SK-N-SH (cell line): Measurements from ENCODE around the gene DMAP1.

Experiments
- CHD2 ChIP-seq: fragments of 150-350 bp; IDR thresholded peaks from 2 replicates; pipeline ENCODE4 v1.6.1; 2018; ENCODE audit warnings: low read length; ENCODE audit not compliant: partially characterized antibody
- GATA2 ChIP-seq: sonication (generic); formaldehyde crosslinking; IDR thresholded peaks from 2 replicates; pipeline ENCODE4 v1.5.0; 2020; ENCODE audit warnings: mild to moderate bottlenecking, missing genetic modification reagents
- NFIC ChIP-seq: IDR thresholded peaks from 2 replicates; pipeline ENCODE4 v1.4.0; 2012; ENCODE audit warnings: borderline replicate concordance
- NRF1 ChIP-seq: IDR thresholded peaks from 2 replicates; pipeline ENCODE4 v1.6.1; 2012; ENCODE audit warnings: low read depth, mild to moderate bottlenecking, low read length
- POLR2AphosphoS5 ChIP-seq: IDR thresholded peaks from 2 replicates; pipeline ENCODE4 v1.6.1; 2012; ENCODE audit warnings: low read depth, low read length
- RCOR1 ChIP-seq: fragments of 150-350 bp; IDR thresholded peaks from 2 replicates; pipeline ENCODE4 v1.6.1; 2017; ENCODE audit warnings: antibody characterized with exemption, low read length
- RFX5 ChIP-seq: IDR thresholded peaks from 2 replicates; pipeline ENCODE4 v1.6.1; 2012; ENCODE audit warnings: mild to moderate bottlenecking, improper control_type of control experiment, low read length
- SMC3 ChIP-seq: IDR thresholded peaks from 2 replicates; pipeline ENCODE4 v1.6.1; 2012; ENCODE audit warnings: low read depth, low read length, improper control_type of control experiment
- TAF1 ChIP-seq: IDR thresholded peaks from 2 replicates; pipeline ENCODE4 v1.6.1; 2012; ENCODE audit warnings: low read depth, mild to moderate bottlenecking, low read length, moderate library complexity, borderline replicate concordance
- TCF12 ChIP-seq: IDR thresholded peaks from 2 replicates; pipeline ENCODE4 v1.4.0; 2012
- TEAD4 ChIP-seq: IDR thresholded peaks from 2 replicates; pipeline ENCODE4 v1.4.0; 2012; ENCODE audit warnings: mild to moderate bottlenecking, borderline replicate concordance; ENCODE audit not compliant: insufficient read depth
- TF ChIP-seq, protein P1 (sequence below): IDR thresholded peaks from 2 replicates; pipeline ENCODE4 v1.4.0; 2012; ENCODE audit warnings: low read depth
- TF ChIP-seq, protein P2 (sequence below): fragments of 200-600 bp; sonication (generic); IDR thresholded peaks from 2 replicates; pipeline ENCODE4 v1.6.1; 2017; ENCODE audit warnings: antibody characterized with exemption, mild to moderate bottlenecking, moderate library complexity

DNA sequence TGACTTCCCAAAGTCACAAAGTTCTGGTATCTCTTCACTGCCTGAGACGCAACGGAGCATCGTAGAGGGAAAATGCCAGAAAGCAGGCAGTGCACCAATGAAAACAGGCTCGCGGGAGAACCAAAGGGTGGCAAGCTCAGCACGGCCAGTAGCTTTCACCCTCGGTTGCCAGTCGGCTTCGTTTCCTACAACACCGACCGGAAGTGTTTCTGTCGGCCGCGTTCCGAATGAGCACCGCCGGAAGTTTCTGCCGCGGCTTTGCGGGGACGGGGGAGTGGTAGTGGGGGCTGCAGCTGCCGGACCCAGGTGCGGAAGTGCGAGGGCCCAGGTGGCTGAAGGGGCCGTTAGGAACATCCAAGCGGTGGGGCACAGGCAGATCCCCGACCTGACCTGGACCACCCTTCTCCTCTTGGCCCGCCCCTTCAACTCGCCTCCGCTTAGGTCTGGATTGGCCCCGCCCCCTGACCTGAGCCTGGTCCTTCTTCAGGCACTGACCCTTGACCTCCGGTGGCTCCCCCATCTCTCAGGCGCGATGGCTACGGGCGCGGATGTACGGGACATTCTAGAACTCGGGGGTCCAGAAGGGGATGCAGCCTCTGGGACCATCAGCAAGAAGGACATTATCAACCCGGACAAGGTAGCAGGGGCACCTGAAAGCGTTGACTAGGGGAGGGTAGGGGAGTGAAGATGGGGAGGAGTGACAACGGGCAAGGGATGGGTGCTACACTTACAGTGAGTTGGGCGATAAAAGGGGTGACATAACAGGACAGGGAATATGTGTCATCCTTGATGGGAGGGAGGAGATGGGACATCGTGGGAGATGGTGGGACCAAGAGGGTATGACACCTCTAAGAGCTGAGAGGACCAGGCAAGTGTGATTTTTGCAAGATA, at the start of gene DMAP1:
- TF ChIP-seq, protein P1, sequence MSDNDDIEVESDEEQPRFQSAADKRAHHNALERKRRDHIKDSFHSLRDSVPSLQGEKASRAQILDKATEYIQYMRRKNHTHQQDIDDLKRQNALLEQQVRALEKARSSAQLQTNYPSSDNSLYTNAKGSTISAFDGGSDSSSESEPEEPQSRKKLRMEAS, result peak; percentile 95
- peak; percentile 92 for TF ChIP-seq CHD2
- TF ChIP-seq, protein P2, sequence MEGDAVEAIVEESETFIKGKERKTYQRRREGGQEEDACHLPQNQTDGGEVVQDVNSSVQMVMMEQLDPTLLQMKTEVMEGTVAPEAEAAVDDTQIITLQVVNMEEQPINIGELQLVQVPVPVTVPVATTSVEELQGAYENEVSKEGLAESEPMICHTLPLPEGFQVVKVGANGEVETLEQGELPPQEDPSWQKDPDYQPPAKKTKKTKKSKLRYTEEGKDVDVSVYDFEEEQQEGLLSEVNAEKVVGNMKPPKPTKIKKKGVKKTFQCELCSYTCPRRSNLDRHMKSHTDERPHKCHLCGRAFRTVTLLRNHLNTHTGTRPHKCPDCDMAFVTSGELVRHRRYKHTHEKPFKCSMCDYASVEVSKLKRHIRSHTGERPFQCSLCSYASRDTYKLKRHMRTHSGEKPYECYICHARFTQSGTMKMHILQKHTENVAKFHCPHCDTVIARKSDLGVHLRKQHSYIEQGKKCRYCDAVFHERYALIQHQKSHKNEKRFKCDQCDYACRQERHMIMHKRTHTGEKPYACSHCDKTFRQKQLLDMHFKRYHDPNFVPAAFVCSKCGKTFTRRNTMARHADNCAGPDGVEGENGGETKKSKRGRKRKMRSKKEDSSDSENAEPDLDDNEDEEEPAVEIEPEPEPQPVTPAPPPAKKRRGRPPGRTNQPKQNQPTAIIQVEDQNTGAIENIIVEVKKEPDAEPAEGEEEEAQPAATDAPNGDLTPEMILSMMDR, result no peak
- TF ChIP-seq NFIC, result no peak
- no peak; the same call in 1 of the 2 replicates for TF ChIP-seq GATA2 (CRISPR knock-in tag)
- TF ChIP-seq TAF1, result peak; percentile 91
- TF ChIP-seq NRF1, result no peak
- TF ChIP-seq TEAD4, result no peak
- TF ChIP-seq SMC3, result peak; percentile 31; the same call in 1 of the 2 replicates
- peak; percentile 60; the same call in 1 of the 2 replicates for TF ChIP-seq RCOR1
- peak; percentile 42; the same call in 1 of the 2 replicates for TF ChIP-seq TCF12
- peak; percentile 77 for TF ChIP-seq POLR2AphosphoS5
- TF ChIP-seq RFX5, result 0 out of 2 replicates have a peak, but pooled peaks have one; percentile 57
